Activated CD8-positive, alpha-beta memory T cell treated with anti-CD3 and anti-CD28 coated beads, Interleukin-2, amount 10 ng/mL, durations not matched to agents 7 days and 5 days (primary cell): ENCODE data around the gene MACROD1. TPM values are rescaled to one million over a fixed set of nuclear protein-coding genes. Genes with fewer than 3 reads are reported as not detected.

Experiments
- ATAC-seq: fragments of 150-1000 bp; cut with Tn5 transposase; one replicate; pipeline ENCODE4 v1.10.0; 2021; ENCODE audit warnings: moderate library complexity
- CTCF ChIA-PET: fragments of 350-600 bp; sonication (Branson Sonifier 250); formaldehyde crosslinking; loops from one replicate; lab custom pipeline; 2021; ENCODE audit warnings: antibody characterized with exemption; lab: Charles Lee
- DNase-seq: peaks from one replicate; pipeline ENCODE4 v3.0.0-alpha.2; 2020
- H3K27ac Mint-ChIP-seq: one replicate; pipeline ENCODE4 v1.8.0; 2021; ENCODE audit warnings: mild to moderate bottlenecking, mixed read lengths
- H3K27me3 Mint-ChIP-seq: one replicate; pipeline ENCODE4 v1.8.0; 2021; ENCODE audit warnings: mixed read lengths
- H3K36me3 Mint-ChIP-seq: one replicate; pipeline ENCODE4 v1.8.0; 2021; ENCODE audit warnings: mild to moderate bottlenecking, mixed read lengths
- H3K4me1 Mint-ChIP-seq: one replicate; pipeline ENCODE4 v1.8.0; 2021; ENCODE audit warnings: mixed read lengths
- H3K4me3 Mint-ChIP-seq: one replicate; pipeline ENCODE4 v1.8.0; 2021; ENCODE audit warnings: mild to moderate bottlenecking, moderate library complexity, mixed read lengths
- H3K9me3 Mint-ChIP-seq: one replicate; pipeline ENCODE4 v1.8.0; 2022; ENCODE audit warnings: low read depth, mixed read lengths
- total RNA-seq, 2 experiments: library from RNA; stranded (reverse); gene quantifications; one replicate each; pipeline ENCODE4 v1.2.3, GENCODE V29; 2021

Gene MACROD1
- total RNA-seq, 2 experiments from 2014 or later = 10.1 to 12.3 TPM

DNA sequence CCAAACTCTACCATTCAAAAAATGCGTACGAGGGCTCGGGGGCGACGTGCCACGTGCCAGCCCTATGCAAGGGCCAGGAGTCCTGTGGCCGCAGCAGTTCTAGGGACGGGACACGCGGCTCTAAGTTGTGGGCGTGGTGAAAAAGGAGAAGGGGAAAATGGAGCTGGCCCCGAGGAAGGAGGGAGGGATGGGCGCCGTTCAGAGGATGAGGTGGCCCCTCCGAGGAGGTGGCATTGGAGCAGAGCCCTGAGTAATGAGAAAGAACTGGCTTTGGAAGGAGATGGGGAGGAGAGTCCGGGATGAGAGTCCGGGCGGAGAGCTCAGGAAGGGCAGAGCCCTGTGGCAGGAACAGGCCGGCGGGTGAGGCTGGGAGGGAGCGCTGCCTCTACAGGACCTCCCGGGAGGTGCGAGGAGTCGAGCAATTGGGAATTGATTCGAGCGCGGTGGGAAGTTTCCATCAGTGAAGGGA, 158.7 kb downstream of the MACROD1 start:
- DNase-seq (no peak), ATAC-seq (no peak)
- Mint-ChIP-seq H3K4me1 (peaks cover 5% of the 10 kb centered on the region), H3K27me3 (peaks cover 34% of the 10 kb centered on the region), H3K9me3 (peaks cover 8% of the 10 kb centered on the region), H3K36me3 (no peaks in the 10 kb centered on the region), H3K27ac (no peak overlapping the region), H3K4me3 (no peak overlapping the region)
- CTCF ChIA-PET = interaction anchor here (1.0 to 1.9 kb wide), 2 partner anchors 146 to 170 kb away, joined by 3 to 5 read pairs; no protein-coding TSS in a partner anchor

DNA sequence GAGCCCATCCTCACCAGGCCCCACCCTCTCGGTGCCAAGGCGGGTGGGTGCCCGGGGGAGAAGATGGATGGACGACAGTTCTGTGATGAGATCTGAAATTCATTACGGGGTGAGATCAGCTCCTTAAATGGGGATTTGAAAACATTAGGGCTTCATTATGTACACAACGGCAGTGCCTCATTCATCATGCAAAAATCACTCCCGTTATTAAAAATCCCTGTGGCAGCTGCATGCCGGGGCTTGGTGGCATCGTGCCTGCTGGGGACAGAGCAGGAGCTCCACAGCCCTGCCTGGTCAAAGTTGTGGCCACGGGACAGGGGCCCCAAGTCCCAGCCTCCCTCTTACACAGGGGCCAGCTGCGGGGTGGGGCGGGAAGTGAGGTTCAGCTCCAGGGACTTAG, 159.5 kb downstream of the MACROD1 start:
- H3K27ac Mint-ChIP-seq = no peak overlapping the region
- peaks cover 8% of the 10 kb centered on the region for H3K9me3 Mint-ChIP-seq
- DNase-seq = no peak
- peaks cover 34% of the 10 kb centered on the region for H3K27me3 Mint-ChIP-seq
- ATAC-seq = no peak
- CTCF ChIA-PET = interaction anchor here (1.0 to 1.9 kb wide), 2 partner anchors 147 to 169 kb away, joined by 3 to 5 read pairs; no protein-coding TSS in a partner anchor
- H3K4me1 Mint-ChIP-seq = peaks cover 5% of the 10 kb centered on the region
- H3K4me3 Mint-ChIP-seq = no peak overlapping the region
- no peaks in the 10 kb centered on the region for H3K36me3 Mint-ChIP-seq

DNA sequence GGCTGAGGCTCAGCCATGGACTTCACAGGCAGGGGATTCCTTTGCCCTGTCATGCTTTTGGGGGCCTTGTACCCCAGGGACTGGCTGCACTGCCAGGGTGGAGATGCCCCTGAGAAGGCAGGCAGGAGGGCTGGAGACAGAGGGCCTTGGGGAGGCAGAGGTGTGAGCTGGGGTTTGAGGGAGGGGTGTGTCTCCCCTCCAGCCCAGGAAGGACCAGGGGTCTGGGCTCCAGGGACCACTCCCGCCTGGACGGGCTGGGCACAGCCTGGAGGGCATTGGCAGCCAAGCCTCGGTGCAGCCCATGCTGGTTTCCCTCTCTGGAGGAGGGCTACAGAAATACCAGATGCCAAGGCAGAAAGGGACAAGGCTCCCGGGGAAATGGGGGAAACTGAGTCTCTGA, 160.2 kb downstream of the MACROD1 start:
- H3K4me1 Mint-ChIP-seq = peaks cover 5% of the 10 kb centered on the region
- CTCF ChIA-PET = no interaction called here
- H3K27ac Mint-ChIP-seq = no peak overlapping the region
- no peaks in the 10 kb centered on the region for H3K36me3 Mint-ChIP-seq
- DNase-seq (no peak), ATAC-seq (no peak)
- no peak overlapping the region for H3K4me3 Mint-ChIP-seq
- peaks cover 39% of the 10 kb centered on the region for H3K27me3 Mint-ChIP-seq
- H3K9me3 Mint-ChIP-seq = peaks cover 6% of the 10 kb centered on the region

DNA sequence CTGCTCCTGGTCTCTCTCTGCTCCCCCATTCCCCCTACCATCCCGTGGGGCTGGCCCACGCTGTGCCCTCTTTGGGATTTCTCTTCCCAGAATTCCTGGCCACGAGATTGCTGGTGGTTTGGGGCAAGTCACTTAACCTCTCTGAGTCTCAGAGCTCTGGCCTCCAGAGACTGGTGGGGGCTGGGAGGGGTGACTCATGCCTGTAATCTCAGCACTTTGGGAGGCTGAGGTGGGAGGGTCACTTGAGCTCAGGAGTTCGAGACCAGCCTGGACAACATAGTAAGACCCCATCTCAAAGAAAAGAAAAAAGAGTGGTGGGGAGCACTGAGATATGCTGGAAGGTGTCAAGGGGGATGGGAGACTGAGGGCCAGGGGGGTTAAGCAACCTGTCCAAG, 161.3 kb downstream of the MACROD1 start:
- Mint-ChIP-seq H3K4me3 (no peak overlapping the region), H3K4me1 (peaks cover 8% of the 10 kb centered on the region), H3K36me3 (no peaks in the 10 kb centered on the region), H3K27ac (no peak overlapping the region), H3K27me3 (peaks cover 40% of the 10 kb centered on the region), H3K9me3 (no peaks in the 10 kb centered on the region)
- CTCF ChIA-PET = no interaction called here
- ATAC-seq (no peak), DNase-seq (no peak)

DNA sequence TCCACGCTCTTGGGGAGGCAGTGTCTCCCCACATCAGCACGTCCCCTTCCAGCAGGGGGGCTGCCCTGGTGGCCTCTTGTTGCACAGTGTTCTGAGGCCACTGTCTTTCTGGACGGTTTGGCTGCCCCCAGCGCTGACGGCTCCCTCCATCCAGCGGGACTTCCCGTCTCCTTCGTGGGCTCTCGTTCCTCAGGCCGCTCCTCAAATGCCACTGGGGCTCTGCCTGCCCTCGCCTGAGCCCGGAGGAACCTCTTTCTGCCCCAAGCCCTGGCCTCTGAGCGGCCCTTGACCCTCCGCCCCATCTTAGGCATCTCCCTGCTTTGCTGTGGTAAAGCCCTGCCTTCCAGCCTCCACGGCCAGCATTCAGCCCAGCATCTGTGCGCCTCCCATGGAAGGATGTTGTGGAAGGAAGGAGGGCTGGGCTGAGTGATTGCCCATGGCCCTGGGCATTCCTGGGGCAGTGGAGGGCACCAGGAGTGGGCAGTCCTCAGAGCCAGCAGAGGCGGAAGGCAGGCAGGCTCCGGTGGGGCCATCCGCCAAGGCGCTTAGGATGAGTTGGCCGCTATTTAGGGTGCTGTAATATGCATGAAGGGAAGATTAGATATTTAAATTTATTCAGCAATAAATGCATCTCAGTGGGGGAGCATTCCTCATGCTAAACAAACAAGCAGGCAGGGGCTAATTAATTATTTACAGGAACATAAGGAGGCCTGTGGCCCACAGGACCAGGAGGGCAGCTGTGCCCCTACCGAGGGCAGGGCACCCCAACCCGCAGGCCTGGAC, 161.9 kb downstream of the MACROD1 start:
- Mint-ChIP-seq H3K27ac (no peak overlapping the region), H3K4me1 (peaks cover 8% of the 10 kb centered on the region), H3K36me3 (no peaks in the 10 kb centered on the region), H3K27me3 (peaks cover 39% of the 10 kb centered on the region), H3K9me3 (no peaks in the 10 kb centered on the region), H3K4me3 (no peak overlapping the region)
- DNase-seq = no peak
- CTCF ChIA-PET = interaction anchor here (4.6 kb wide), 1 partner anchor 145 kb away, joined by 123 read pairs; no protein-coding TSS in a partner anchor
- no peak for ATAC-seq

DNA sequence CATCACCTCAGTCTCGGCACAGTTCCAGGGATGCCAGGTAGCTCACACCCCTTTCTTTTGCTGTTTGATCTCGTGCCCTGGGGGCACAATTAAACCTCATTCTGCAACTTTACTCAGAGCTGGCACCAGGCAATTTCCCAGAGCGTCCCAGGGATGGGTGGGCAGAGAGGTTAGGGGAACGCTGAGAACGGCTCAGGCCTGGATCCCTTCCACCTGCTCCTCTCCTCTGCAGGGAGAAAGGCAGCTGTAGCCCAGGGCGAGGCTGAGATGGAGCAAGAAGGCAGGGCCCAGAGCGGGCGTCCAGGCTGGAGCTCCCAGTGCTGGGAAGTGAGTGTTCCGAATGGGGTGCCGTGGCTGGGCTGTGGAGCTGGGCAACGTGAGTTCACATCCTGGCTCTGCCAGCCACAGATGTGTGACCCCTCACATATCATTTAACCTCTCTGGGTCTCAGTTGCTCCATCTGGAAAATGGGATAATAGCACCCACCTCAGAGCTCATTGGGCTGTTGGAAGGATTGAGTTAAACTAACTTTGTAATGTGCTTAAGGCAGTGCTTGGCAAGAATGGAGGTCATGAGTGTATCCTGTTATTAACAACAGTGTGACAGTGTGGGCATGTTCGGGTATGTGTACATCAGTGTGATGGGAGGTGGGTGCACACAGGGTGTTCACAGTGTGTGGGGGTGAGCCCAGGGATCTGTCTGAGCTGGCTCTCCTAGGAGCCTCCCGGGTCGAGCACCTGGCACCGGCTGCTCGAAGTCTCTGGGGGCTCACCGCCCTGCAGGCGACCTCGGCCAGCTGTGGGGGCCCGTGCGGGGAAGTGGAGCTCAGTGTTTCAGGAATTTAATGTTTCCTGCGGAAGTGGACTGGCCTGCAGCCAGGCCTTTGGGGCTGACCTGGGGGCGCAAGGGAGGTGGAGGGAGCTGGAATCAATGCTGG, 164.2 kb downstream of the MACROD1 start:
- peaks cover 18% of the 10 kb centered on the region for H3K27me3 Mint-ChIP-seq
- H3K4me3 Mint-ChIP-seq = no peak overlapping the region
- DNase-seq (no peak), ATAC-seq (no peak)
- H3K27ac Mint-ChIP-seq = no peak overlapping the region
- no peaks in the 10 kb centered on the region for H3K9me3 Mint-ChIP-seq
- CTCF ChIA-PET = interaction anchor here (0.5 to 4.6 kb wide), 22 partner anchors 12 to 316 kb away, joined by 3 to 123 read pairs (median 6); partner anchors contain the start of genes COX8A, PRDX5 and TRMT112
- peaks cover 10% of the 10 kb centered on the region for H3K36me3 Mint-ChIP-seq
- H3K4me1 Mint-ChIP-seq = peaks cover 5% of the 10 kb centered on the region

DNA sequence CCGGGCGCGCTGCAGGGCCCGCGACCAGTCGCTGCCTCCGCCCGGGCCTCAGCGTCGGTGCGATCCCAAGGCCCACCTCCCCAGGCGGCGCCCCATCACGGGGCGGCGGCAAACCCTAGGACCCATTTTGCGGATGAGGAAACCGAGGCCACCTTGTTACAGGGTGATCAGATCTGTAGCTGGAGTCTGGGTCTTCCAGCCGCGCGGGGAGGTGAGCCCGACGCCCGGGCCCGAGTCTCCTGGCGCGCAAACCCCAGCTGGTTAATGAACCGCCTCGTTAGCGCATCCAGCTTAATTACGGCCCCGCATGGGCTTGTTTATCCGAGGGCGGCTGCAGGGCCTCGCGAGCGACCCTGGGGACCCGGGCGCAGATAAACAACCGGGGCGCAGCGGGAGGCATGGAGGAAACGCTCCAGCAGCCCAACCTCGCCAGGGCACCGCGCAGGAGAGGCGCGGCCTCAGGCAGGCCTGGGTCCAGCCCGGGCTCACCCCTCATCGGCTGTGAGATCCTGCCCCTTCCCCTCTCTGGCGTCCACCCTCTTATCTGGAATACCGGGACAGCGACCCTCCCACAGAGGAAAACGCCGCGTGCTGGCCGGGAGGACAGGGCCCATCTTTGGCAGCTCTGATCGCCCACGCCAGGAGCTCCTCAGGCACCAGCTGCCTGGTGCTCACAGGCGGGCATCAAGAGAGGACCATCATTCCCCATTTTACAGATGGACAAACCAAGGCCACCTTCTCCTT, 165.0 kb downstream of the MACROD1 start:
- H3K9me3 Mint-ChIP-seq = no peaks in the 10 kb centered on the region
- no peak overlapping the region for H3K27ac Mint-ChIP-seq
- H3K27me3 Mint-ChIP-seq = peaks cover 9% of the 10 kb centered on the region
- ATAC-seq (no peak), DNase-seq (no peak)
- peaks cover 10% of the 10 kb centered on the region for H3K36me3 Mint-ChIP-seq
- peaks cover 5% of the 10 kb centered on the region for H3K4me1 Mint-ChIP-seq
- no peak overlapping the region for H3K4me3 Mint-ChIP-seq
- CTCF ChIA-PET = interaction anchor here (0.5 to 4.6 kb wide), 37 partner anchors 12 to 1459 kb away, joined by 3 to 123 read pairs (median 4); partner anchors contain the start of genes FKBP2, OTUB1, PRDX5 and TRMT112

DNA sequence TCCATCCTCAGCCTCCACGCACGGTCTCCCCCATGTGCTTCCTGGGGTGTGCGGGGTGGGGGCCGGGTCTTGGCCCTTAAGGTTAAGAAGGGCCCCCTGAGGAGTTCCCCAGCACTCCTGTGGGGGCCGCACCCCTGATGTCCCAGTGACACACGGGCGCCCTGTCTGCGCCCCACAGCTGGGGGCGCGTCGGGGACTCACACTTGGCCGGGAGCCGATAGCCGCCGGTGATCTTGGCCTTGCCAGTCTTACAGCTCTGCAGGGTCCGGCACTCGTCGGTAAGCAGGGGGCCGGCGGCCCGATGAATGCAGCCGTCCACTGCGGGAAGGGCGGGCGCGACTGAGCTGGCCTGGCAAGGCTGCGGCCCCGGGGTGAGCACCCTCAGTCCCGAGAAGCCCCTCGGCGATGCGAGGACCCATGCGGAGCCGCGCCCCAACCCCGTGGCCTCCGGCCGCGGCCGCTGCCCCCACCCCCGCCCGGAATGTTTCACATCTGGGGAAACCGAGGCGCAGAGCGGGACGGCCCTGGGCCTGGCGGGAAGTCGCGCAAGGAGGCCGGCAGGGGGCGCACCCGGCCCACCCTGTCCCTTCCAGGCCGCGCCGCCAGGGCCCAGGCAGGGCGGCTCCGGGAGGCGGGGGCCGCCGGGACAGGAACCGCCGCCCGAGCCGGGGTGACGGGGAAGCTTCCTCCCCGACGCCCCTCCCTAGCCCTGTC, 165.7 kb downstream of the MACROD1 start:
- Mint-ChIP-seq H3K36me3 (peaks cover 11% of the 10 kb centered on the region), H3K4me3 (no peak overlapping the region), H3K9me3 (no peaks in the 10 kb centered on the region), H3K27me3 (peaks cover 7% of the 10 kb centered on the region), H3K4me1 (peaks cover 5% of the 10 kb centered on the region), H3K27ac (no peak overlapping the region)
- CTCF ChIA-PET = interaction anchor here (0.6 to 4.6 kb wide), 43 partner anchors 9 to 317 kb away, joined by 3 to 123 read pairs (median 4); partner anchors contain the start of genes FKBP2, OTUB1, PRDX5 and TRMT112
- peak; percentile 89 for ATAC-seq
- peak; percentile 77 for DNase-seq

DNA sequence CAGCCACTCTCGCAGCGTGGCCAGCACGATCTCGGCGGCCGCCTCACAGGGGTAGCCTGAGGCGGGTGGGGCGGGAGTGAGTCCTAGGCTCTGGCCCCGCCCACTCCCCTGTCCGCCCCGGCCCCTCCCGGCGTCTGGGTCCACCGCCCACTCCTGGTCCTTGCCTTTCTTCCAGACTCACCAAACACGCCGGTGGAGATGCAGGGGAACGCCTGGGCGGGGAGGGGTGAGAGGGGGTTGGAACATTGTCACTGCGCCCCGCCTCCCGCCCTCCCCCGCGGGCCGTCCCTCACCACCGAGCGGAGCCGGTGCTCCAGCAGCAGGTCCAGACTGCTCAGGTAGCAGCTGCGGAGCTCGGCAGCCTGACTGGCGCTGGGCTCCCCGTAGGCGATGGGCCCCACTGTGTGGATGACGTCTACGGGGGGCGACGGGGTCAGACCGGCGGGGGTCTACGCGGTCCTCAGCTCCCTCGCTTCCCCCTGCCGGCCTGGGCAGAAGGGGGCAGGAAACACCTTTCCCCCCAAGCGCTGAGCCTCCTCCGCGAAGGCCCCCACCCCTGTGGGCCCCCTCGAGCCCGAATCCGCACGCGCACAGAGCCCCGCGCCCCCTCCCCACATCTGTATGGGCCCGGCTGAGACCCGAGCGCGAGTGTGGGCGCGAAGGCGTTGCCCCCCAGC, 166.4 kb downstream of the MACROD1 start:
- H3K27me3 Mint-ChIP-seq = peaks cover 6% of the 10 kb centered on the region
- CTCF ChIA-PET = interaction anchor here (0.6 to 4.6 kb wide), 32 partner anchors 9 to 305 kb away, joined by 3 to 123 read pairs (median 4); partner anchors contain the start of genes FKBP2 and OTUB1

DNA sequence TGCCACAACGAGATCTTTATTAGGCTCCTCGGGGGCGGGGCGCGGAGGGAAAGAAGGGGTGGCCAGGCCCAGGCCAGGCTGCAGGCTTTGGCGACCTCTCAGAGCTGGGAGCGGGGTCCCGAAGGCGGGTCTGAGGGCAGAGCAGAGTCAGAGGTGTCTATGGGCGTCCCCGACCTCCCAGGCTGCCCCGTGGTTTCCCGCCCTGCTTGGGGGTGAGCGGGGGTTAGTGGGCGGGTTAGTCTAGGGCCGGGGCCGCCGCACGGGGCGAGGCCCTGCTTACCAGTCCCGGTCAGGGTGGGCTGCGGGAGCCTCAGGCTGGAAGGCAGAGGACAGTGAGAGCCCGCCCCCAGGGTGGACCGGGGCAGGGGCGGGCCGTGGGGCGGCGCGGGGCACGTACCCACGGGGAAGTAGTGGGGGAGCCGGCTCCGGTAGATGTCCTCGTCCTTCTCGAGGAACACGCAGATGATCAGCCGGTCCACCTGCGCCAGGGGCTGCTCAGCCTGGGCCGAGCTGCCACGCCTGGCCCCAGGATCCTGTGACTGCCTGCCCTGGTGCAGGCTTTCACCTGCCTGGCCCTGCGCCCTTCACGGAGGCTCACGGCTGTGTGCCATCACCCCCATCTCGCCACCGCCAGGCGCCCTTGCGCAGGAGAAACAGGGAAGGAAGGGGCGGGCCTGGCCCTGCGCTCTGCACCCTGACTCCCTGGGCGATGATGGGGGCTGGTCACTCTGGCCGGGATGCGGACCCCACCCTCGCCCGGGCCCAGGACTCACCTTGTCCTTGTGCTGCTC, 167.2 kb downstream of the MACROD1 start:
- peaks cover 5% of the 10 kb centered on the region for H3K4me1 Mint-ChIP-seq
- no peak overlapping the region for H3K4me3 Mint-ChIP-seq

More for the DNA sequence above, 166.4 kb downstream of the MACROD1 start:
- ATAC-seq (peak; percentile 50), DNase-seq (peak; percentile 56)
- Mint-ChIP-seq H3K4me3 (no peak overlapping the region), H3K36me3 (peaks cover 16% of the 10 kb centered on the region), H3K27ac (no peak overlapping the region), H3K9me3 (no peaks in the 10 kb centered on the region), H3K4me1 (peaks cover 5% of the 10 kb centered on the region)

More for the DNA sequence above, 167.2 kb downstream of the MACROD1 start:
- Mint-ChIP-seq H3K27me3 (peaks cover 6% of the 10 kb centered on the region), H3K27ac (no peak overlapping the region), H3K9me3 (no peaks in the 10 kb centered on the region), H3K36me3 (peaks cover 16% of the 10 kb centered on the region)
- CTCF ChIA-PET = interaction anchor here (0.9 to 4.6 kb wide), 13 partner anchors 9 to 305 kb away, joined by 3 to 123 read pairs (median 4); partner anchors contain the start of gene COX8A
- ATAC-seq (no peak), DNase-seq (no peak)
